ENCODE measurements around the gene SENP5. TPM values are rescaled to one million over a fixed set of nuclear protein-coding genes. Genes with fewer than 3 reads are reported as not detected.
"Not testable (repeated sequence)": the region's sequence is repeated elsewhere in the genome, so short reads cannot be mapped to it uniquely, and the experiment has no call there.

SENP5 gene
- total RNA-seq, 2 experiments from 2014 or later: 37.9 to 42.3 TPM

GRCh38 chr3:196932600-196932999, 64.9 kb downstream of the SENP5 start:
- ChIA-PET POLR2A (interaction anchor here (1.6 kb wide), 1 partner anchor 9 kb away, joined by 8 read pairs; the partner anchor contains the start of gene NCBP2), CTCF (no interaction called here)
- DNase-seq: no peak
- H3K27ac Mint-ChIP-seq: no peak overlapping the region
- no peak overlapping the region for H3K4me3 Mint-ChIP-seq
- peaks cover 2% of the 10 kb centered on the region for H3K4me1 Mint-ChIP-seq
- no peaks in the 10 kb centered on the region for H3K27me3 Mint-ChIP-seq
- peaks cover 60% of the 10 kb centered on the region for H3K36me3 Mint-ChIP-seq (ENCODE audit: low read depth)
- no peaks in the 10 kb centered on the region for H3K9me3 Mint-ChIP-seq

GRCh38 chr3:196936288-196936687, 68.6 kb downstream of the SENP5 start:
- Mint-ChIP-seq H3K36me3 (ENCODE audit: low read depth) (peaks cover 62% of the 10 kb centered on the region), H3K4me3 (no peak overlapping the region), H3K4me1 (peaks cover 28% of the 10 kb centered on the region), H3K9me3 (no peaks in the 10 kb centered on the region), H3K27me3 (no peaks in the 10 kb centered on the region), H3K27ac (peak overlapping the region; percentile 16)
- no peak for DNase-seq
- ChIA-PET CTCF (no interaction called here), POLR2A (no interaction called here)

- Mint-ChIP-seq H3K27ac (no peak overlapping the region), H3K36me3 (ENCODE audit: low read depth) (peaks cover 64% of the 10 kb centered on the region), H3K4me3 (no peak overlapping the region), H3K9me3 (no peaks in the 10 kb centered on the region), H3K4me1 (peaks cover 39% of the 10 kb centered on the region), H3K27me3 (no peaks in the 10 kb centered on the region)
- ChIA-PET POLR2A (interaction anchor here (0.7 kb wide), 1 partner anchor 70 kb away, joined by 3 read pairs; the partner anchor contains the start of gene SENP5), CTCF (no interaction called here)
- no peak for DNase-seq
Observed at GRCh38 chr3:196938124-196938523, 70.4 kb downstream of the SENP5 start.

- CTCF ChIA-PET: interaction anchor here (0.9 kb wide), 1 partner anchor 101 kb away, joined by 4 read pairs; no protein-coding TSS in a partner anchor
- Mint-ChIP-seq H3K36me3 (ENCODE audit: low read depth) (peaks cover 65% of the 10 kb centered on the region), H3K27me3 (no peaks in the 10 kb centered on the region), H3K27ac (no peak overlapping the region), H3K9me3 (no peaks in the 10 kb centered on the region), H3K4me1 (peaks cover 43% of the 10 kb centered on the region), H3K4me3 (no peak overlapping the region)
- POLR2A ChIA-PET: interaction anchor here (0.7 to 5.5 kb wide), 2 partner anchors 70 kb away, joined by 3 to 91 read pairs; partner anchors contain the start of gene SENP5
- DNase-seq: no peak
Observed at GRCh38 chr3:196938576-196938975, 70.9 kb downstream of the SENP5 start.

GRCh38 chr3:196941729-196942225, 74.1 kb downstream of the SENP5 start:
- Mint-ChIP-seq H3K4me3 (peak overlapping the region; percentile 90), H3K27ac (peak overlapping the region; percentile 98), H3K9me3 (no peaks in the 10 kb centered on the region), H3K4me1 (peaks cover 58% of the 10 kb centered on the region), H3K36me3 (ENCODE audit: low read depth) (peaks cover 55% of the 10 kb centered on the region), H3K27me3 (no peaks in the 10 kb centered on the region)
- ChIA-PET POLR2A (interaction anchor here (0.6 to 5.5 kb wide), 31 partner anchors 9 to 660 kb away, joined by 3 to 91 read pairs (median 6); partner anchors contain the start of genes CEP19, DLG1, FBXO45 and NRROS), CTCF (interaction anchor here (0.5 to 3.0 kb wide), 14 partner anchors 9 to 507 kb away, joined by 3 to 19 read pairs (median 4); partner anchors contain the start of gene SENP5)
- DNase-seq: peak; percentile 62

- Mint-ChIP-seq H3K36me3 (ENCODE audit: low read depth) (peaks cover 49% of the 10 kb centered on the region), H3K27me3 (no peaks in the 10 kb centered on the region), H3K9me3 (no peaks in the 10 kb centered on the region), H3K27ac (peak within 1 kb of the TSS; percentile 98), H3K4me3 (peak within 1 kb of the TSS; percentile 90), H3K4me1 (peaks cover 58% of the 10 kb centered on the region)
- POLR2A ChIA-PET: interaction anchor here (0.6 to 5.5 kb wide), 36 partner anchors 8 to 661 kb away, joined by 3 to 91 read pairs (median 6); partner anchors contain the start of genes BDH1, CEP19, DLG1 and FBXO45
- DNase-seq: peak; percentile 100
- CTCF ChIA-PET: interaction anchor here (0.9 to 3.0 kb wide), 13 partner anchors 8 to 414 kb away, joined by 3 to 19 read pairs (median 4); partner anchors contain the start of genes PIGZ and SENP5
Observed at GRCh38 chr3:196942226-196942914, 74.7 kb downstream of the SENP5 start, which contains the start of gene NCBP2. Gene NCBP2 (minus strand): TSS chr3:196942528. CDS start chr3:196942503, 25 bp downstream.

GRCh38 chr3:196942915-196943277, 75.2 kb downstream of the SENP5 start:
- Mint-ChIP-seq H3K36me3 (ENCODE audit: low read depth) (peaks cover 44% of the 10 kb centered on the region), H3K4me1 (peaks cover 53% of the 10 kb centered on the region), H3K27me3 (no peaks in the 10 kb centered on the region), H3K9me3 (no peaks in the 10 kb centered on the region), H3K27ac (peak overlapping the region; percentile 90), H3K4me3 (peak overlapping the region; percentile 90)
- ChIA-PET CTCF (interaction anchor here (1.1 to 3.0 kb wide), 9 partner anchors 25 to 414 kb away, joined by 3 to 19 read pairs (median 6); partner anchors contain the start of genes PIGZ and SENP5), POLR2A (interaction anchor here (0.7 to 5.5 kb wide), 29 partner anchors 9 to 661 kb away, joined by 3 to 91 read pairs (median 6); partner anchors contain the start of genes BDH1, CEP19, DLG1 and FBXO45)
- no peak for DNase-seq

- DNase-seq, H3K9me3 Mint-ChIP-seq, H3K27me3 Mint-ChIP-seq, CTCF ChIA-PET: not testable (repeated sequence)
- Mint-ChIP-seq H3K36me3 (ENCODE audit: low read depth) (peaks cover 31% of the 10 kb centered on the region), H3K4me1 (peaks cover 47% of the 10 kb centered on the region), H3K4me3 (peak overlapping the region; percentile 90), H3K27ac (peak overlapping the region; percentile 26)
- POLR2A ChIA-PET: interaction anchor here (5.5 kb wide), 1 partner anchor 76 kb away, joined by 91 read pairs; the partner anchor contains the start of gene SENP5
Observed at GRCh38 chr3:196944037-196944790, 76.5 kb downstream of the SENP5 start.

- ChIA-PET POLR2A (no interaction called here), CTCF (no interaction called here)
- Mint-ChIP-seq H3K4me3 (no peak overlapping the region), H3K36me3 (ENCODE audit: low read depth) (peaks cover 24% of the 10 kb centered on the region), H3K9me3 (no peaks in the 10 kb centered on the region), H3K27me3 (no peaks in the 10 kb centered on the region), H3K27ac (no peak overlapping the region), H3K4me1 (peaks cover 23% of the 10 kb centered on the region)
- DNase-seq: no peak
Observed at GRCh38 chr3:196947136-196947859, 79.6 kb downstream of the SENP5 start.

- H3K4me1 Mint-ChIP-seq: peaks cover 20% of the 10 kb centered on the region
- POLR2A ChIA-PET: interaction anchor here (2.1 kb wide), 1 partner anchor 81 kb away, joined by 5 read pairs; the partner anchor contains the start of gene SENP5
- H3K36me3 Mint-ChIP-seq (ENCODE audit: low read depth): peaks cover 20% of the 10 kb centered on the region
- H3K9me3 Mint-ChIP-seq: no peaks in the 10 kb centered on the region
- no peak for DNase-seq
- no peak overlapping the region for H3K4me3 Mint-ChIP-seq
- no peaks in the 10 kb centered on the region for H3K27me3 Mint-ChIP-seq
- CTCF ChIA-PET: interaction anchor here (1.6 kb wide), 1 partner anchor 22 kb away, joined by 4 read pairs; no protein-coding TSS in a partner anchor
- H3K27ac Mint-ChIP-seq: no peak overlapping the region
Observed at GRCh38 chr3:196947860-196948441, 80.2 kb downstream of the SENP5 start.

- Mint-ChIP-seq H3K27ac (no peak overlapping the region), H3K9me3 (no peaks in the 10 kb centered on the region), H3K27me3 (no peaks in the 10 kb centered on the region), H3K4me1 (peaks cover 13% of the 10 kb centered on the region), H3K4me3 (no peak overlapping the region), H3K36me3 (ENCODE audit: low read depth) (peaks cover 13% of the 10 kb centered on the region)
- ChIA-PET POLR2A (interaction anchor here (2.1 kb wide), 1 partner anchor 81 kb away, joined by 5 read pairs; the partner anchor contains the start of gene SENP5), CTCF (interaction anchor here (1.6 kb wide), 1 partner anchor 21 kb away, joined by 4 read pairs; no protein-coding TSS in a partner anchor)
- DNase-seq: no peak
Observed at GRCh38 chr3:196948442-196949284, 80.9 kb downstream of the SENP5 start.
